ENCODE results near the gene HS3ST4.

DNA sequence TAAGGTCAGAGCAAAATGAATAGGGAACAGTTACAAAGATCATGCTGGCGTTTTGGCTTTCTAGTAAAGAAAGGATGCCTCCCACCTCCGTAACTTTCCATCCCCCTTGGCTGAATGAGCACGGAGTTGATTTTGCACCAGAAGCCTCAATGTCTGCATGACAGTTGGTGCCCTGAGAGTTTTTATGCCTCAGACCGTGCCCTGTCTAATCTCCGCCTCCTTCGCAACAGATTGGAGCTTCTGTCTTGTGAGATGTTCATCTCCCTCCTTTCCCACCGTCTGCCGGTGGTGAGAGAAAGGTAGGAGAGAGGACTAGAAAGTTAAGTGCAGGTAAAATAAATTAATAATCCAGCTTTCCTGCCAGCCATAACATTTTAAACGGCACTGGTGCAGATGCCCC, 1.9 kb downstream of the HS3ST4 start:
- TF ChIP-seq, protein P1, sequence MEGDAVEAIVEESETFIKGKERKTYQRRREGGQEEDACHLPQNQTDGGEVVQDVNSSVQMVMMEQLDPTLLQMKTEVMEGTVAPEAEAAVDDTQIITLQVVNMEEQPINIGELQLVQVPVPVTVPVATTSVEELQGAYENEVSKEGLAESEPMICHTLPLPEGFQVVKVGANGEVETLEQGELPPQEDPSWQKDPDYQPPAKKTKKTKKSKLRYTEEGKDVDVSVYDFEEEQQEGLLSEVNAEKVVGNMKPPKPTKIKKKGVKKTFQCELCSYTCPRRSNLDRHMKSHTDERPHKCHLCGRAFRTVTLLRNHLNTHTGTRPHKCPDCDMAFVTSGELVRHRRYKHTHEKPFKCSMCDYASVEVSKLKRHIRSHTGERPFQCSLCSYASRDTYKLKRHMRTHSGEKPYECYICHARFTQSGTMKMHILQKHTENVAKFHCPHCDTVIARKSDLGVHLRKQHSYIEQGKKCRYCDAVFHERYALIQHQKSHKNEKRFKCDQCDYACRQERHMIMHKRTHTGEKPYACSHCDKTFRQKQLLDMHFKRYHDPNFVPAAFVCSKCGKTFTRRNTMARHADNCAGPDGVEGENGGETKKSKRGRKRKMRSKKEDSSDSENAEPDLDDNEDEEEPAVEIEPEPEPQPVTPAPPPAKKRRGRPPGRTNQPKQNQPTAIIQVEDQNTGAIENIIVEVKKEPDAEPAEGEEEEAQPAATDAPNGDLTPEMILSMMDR (IDR thresholded peaks at IDR 0.05) = no peak
- no peak for TF ChIP-seq EP300 (IDR thresholded peaks at IDR 0.05)

Measured in tibial nerve (tissue), 4 donors.